ENCODE data around the gene GUCY1A1.

Gene GUCY1A1

GRCh38 chr4:155693015-155693663 is 26.5 kb downstream of the GUCY1A1 start:
- no peak for DNase-seq (ENCODE audit: extremely low read depth, insufficient read length)
- H3K36me3 ChIP-seq (ENCODE audit: control insufficient read depth, insufficient read depth, low read length) = no peaks in the 10 kb centered on the region
- no peak overlapping the region for H3K4me3 ChIP-seq (replicated peaks; ENCODE audit: low read depth, low read length)
- no peak for TF ChIP-seq CTCF (IDR thresholded peaks at IDR 0.05; ENCODE audit: insufficient read depth, low read length, poor library complexity, severe bottlenecking)
- no peaks in the 10 kb centered on the region; the same call in 1 of the 2 replicates for H3K27me3 ChIP-seq (replicated peaks; ENCODE audit: control insufficient read depth, insufficient read depth, low read length)

- H3K36me3 ChIP-seq (ENCODE audit: control insufficient read depth, insufficient read depth, low read length) = no peaks in the 10 kb centered on the region
- no peak for TF ChIP-seq CTCF (IDR thresholded peaks at IDR 0.05; ENCODE audit: insufficient read depth, low read length, poor library complexity, severe bottlenecking)
Measured at GRCh38 chr4:155694100-155694785, 27.6 kb downstream of the GUCY1A1 start.

GRCh38 chr4:155696226-155696625 is 29.6 kb downstream of the GUCY1A1 start:
- DNase-seq (ENCODE audit: extremely low read depth, insufficient read length) = no peak
- Histone ChIP-seq H3K36me3 (ENCODE audit: control insufficient read depth, insufficient read depth, low read length) (no peaks in the 10 kb centered on the region), H3K4me3 (replicated peaks; ENCODE audit: low read depth, low read length) (no peak overlapping the region), H3K27me3 (replicated peaks; ENCODE audit: control insufficient read depth, insufficient read depth, low read length) (no peaks in the 10 kb centered on the region)
- no peak for TF ChIP-seq CTCF (IDR thresholded peaks at IDR 0.05; ENCODE audit: insufficient read depth, low read length, poor library complexity, severe bottlenecking)

More at GRCh38 chr4:155694100-155694785, 27.6 kb downstream of the GUCY1A1 start:
- DNase-seq (ENCODE audit: extremely low read depth, insufficient read length) = no peak
- H3K4me3 ChIP-seq (replicated peaks; ENCODE audit: low read depth, low read length) = no peak overlapping the region
- H3K27me3 ChIP-seq (replicated peaks; ENCODE audit: control insufficient read depth, insufficient read depth, low read length) = no peaks in the 10 kb centered on the region; the same call in 1 of the 2 replicates

- Histone ChIP-seq H3K4me3 (replicated peaks; ENCODE audit: low read depth, low read length) (no peak overlapping the region), H3K36me3 (ENCODE audit: control insufficient read depth, insufficient read depth, low read length) (no peaks in the 10 kb centered on the region), H3K27me3 (replicated peaks; ENCODE audit: control insufficient read depth, insufficient read depth, low read length) (no peaks in the 10 kb centered on the region)
- TF ChIP-seq CTCF (IDR thresholded peaks at IDR 0.05; ENCODE audit: insufficient read depth, low read length, poor library complexity, severe bottlenecking) = no peak
- no peak for DNase-seq (ENCODE audit: extremely low read depth, insufficient read length)
Measured at GRCh38 chr4:155696726-155697125, 30.1 kb downstream of the GUCY1A1 start.

- no peak for DNase-seq (ENCODE audit: extremely low read depth, insufficient read length)
- H3K27me3 ChIP-seq (replicated peaks; ENCODE audit: control insufficient read depth, insufficient read depth, low read length) = no peaks in the 10 kb centered on the region
- H3K4me3 ChIP-seq (replicated peaks; ENCODE audit: low read depth, low read length) = no peak overlapping the region
- no peaks in the 10 kb centered on the region for H3K36me3 ChIP-seq (ENCODE audit: control insufficient read depth, insufficient read depth, low read length)
- no peak for TF ChIP-seq CTCF (IDR thresholded peaks at IDR 0.05; ENCODE audit: insufficient read depth, low read length, poor library complexity, severe bottlenecking)
Measured at GRCh38 chr4:155701827-155702226, 35.2 kb downstream of the GUCY1A1 start.

All from GM06990 (cell line).